Iris pigment epithelial cell (primary cell): ENCODE measurements around the gene LINGO1.

Experiments
- DNase-seq: peaks from one replicate; pipeline ENCODE4 v3.0.0-alpha.2; 2011; ENCODE audit warnings: low read depth

The LINGO1 gene

DNA sequence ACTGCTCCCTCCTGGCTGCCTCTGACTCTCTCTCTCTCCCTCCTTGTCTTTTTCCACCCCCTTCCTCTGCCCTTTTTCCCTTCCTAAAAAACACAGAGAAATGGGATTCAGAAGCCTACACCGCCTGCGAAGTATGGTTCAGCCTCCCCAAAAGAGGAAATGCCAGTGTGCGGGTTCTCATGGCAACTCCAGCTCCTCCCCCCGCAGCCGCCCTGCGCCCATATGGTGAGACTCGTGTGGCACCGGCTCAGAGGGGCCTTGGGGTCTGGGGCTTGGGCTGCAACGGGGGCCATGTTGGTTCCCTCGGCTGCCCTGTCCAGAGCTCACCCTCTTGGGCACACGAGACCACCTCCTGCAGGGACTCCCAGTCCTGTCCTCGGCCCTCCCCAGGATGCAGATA lies 23.6 kb upstream of the LINGO1 start:
- no peak for DNase-seq

DNA sequence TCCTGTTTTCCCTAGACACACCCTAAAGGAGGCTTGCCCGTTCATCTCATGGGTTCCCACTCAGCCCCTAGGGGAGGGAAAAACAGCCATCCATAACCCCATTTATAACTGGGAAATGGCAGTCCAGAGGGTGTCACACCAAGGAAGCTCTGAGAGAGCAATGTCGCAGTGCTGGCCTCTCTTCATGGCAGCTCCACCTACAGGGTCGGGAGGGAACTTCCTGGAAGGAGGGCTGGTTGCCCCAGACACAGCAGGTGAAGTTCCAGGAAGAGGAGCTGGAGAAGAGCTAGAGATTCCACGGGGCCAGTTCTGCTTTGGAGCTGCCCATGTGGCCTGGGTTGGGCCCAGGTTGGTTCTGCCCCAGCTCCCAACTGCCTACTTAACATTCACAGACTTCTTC lies 22.3 kb upstream of the LINGO1 start:
- DNase-seq = no peak

DNA sequence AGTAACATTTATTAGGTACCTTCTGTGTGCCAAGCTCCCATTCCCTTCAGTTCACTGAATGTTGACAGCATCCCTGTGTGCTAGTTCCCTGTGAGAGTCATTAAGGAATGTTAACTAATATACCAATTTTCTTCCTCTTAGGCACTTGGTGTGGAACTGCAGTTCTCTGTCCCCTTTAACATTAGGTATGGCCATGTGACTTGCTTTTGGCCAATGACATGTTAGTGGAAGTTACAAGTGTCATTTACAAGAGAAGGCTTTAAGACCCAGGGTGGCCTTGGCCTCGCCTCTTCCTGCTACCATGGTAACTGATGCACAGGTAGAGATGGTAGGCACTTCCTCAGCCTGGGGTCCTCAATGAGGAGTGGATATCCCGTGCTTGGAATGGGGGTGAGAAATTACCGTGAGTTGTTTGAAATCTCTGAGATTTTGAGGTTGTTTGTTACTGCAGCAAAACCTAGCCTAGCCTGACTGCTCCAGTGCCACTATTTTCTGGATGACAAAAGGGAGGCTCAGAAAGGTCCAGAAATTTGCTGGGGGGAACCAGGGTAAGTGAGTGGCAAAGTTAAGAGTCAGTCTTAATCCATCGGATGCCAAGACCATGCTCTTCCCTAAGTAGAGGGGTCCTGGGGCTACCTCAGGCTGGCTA lies 21.2 kb upstream of the LINGO1 start:
- no peak for DNase-seq

DNA sequence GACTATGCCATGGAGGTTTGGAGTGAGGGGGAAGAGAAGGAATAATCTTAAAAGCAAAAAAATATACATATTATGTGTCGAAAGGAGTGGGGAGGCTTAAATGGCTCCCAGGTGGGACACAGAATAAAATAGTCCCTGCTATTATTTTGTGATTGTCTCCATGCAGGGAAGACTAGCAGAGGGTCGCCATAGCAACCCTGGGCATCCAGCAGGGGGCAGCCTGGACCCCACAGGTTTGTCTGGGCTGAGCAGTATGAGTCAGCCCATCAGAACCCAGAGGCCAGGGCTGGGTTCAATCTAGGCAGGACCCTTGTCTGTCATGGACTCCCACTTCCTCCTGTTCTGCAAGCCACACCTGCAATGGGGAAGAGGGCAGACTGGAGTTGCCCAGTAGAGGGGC lies 17.6 kb upstream of the LINGO1 start:
- peak; percentile 13 for DNase-seq

DNA sequence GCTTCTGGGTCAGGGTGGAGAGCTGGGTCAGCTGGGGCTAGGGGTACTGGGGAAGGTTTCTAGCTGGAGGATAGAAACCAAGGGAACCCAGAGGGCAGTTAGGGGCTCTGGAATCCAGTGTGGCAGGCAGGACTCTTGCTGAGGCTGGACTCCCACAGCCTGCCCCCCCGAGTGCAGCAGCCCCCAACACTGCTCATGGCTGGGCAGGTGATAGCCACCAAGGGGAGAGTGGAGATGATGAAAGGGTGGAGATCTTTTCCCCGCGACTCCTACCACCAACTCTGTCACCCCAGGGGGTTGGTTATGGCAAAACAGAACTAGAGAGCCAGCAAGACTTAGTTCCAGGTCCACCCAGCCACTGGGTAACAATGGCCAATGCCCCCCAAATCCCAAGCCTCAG lies 16.9 kb upstream of the LINGO1 start:
- no peak for DNase-seq

DNA sequence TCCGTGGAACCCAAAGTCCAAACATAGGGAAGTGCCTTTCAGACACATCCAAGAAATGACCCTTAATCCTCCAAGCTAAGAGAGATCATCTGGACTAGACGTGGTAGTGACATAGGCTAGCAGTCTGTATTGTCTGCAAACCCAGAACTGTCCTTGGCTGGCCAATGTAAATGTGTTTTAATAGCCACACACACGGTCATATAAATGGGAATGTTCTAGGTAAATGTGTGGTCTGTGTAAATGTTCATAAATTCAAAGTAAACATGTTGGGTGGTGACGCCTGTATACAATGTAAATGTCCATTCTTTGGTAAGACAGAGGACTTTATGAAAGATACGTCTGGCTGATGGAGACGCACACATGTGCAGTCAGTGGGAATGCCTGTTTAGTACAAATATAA lies 16.3 kb upstream of the LINGO1 start:
- DNase-seq = no peak

DNA sequence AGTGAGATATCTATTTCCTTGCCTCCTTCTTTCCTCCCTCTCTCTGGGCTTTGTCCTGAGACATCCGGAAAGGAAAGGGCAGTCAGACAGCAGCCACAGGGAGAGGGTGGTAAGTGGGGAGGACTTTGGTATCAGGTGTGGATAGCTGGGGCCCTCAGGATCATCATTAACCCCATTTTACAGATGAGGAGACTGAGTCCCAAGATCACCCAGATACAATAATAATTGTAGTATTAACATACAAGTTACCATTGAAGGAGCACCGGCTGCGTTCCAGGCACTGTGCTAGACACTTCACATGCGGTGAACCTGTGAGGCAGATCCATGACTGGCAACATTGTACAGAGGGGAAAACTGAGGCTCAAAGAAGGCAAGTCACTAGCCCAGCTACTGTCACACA lies 15.2 kb upstream of the LINGO1 start:
- DNase-seq = no peak

DNA sequence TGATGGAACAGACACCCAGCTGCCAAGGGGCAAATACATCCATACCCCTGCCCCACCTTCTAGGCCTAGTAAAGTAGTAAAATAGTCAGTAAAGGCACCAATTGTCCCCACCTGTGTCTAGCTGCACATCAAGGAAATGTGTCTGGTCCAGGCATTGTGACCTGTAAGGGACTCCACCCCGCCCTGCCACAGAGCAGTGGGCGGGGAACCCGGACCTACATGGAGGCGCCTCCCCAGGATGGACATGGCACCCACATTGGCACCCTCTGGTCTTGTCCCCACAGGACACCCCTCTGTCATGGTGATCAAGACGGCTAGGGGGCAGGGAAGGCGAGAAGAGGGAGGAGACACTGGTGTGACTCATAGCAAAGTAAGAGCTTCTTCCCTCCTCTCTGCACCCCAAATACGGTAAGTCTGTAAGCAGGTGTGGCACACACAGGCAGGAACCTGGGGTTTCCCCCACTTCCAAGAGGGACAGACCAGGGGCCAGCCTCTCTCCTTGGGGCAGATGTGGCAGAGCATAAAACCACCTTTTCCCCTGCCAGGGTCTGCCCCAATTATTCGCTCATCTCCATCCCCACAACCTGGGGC lies 13.5 kb upstream of the LINGO1 start:
- no peak for DNase-seq

DNA sequence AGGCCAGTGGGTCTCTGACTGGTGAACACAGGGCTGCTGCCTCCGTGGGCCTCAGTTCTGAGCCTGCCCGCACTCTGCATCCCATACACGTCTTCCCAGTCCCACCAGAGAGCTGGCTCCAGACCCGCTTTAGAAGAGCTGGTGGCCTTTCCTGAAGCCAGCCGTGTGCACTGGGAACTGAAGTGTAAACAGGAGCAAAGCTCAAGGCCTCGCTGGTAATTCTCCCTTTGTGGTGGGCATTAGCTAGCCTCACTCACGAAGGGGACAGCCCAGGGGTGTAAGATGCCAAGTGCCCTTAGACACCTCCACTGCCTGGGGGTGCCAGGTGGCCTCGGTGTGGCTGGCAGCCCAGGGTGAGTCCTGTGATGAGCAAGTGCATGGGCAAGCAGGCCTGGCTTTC lies 12.9 kb upstream of the LINGO1 start:
- no peak for DNase-seq

DNA sequence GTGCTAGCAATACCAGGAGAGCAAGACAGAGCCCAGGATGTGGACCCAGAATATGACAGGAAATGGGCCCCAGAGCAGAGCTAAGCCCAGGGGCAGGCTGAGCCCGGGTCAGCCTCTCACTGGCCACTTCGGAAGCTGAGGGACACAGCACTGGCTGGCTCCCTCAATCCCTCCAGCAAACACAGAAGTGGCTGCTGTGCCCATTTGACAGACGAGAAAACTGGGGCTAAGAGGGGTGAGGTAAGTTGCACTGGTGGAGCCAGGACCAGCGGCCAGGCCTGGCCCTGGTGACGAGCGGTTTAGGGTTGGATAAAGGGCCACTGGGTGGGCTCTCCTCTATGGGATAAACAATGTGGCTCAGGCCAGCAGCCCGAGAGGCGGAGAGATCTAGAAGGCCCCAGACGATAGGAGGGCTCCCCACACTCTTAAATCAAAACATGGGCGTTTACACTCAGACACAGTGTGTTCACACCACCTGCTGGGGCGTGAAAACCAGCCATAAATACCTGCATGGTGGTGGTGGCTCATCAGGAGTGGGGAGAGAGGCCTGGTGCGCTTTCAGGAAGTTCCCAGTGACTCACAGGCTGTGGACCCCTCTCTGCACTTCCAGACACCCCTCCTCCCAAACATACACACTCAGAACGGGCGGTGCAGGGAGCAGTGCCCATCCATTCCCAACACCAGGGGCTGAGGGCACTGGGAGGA lies 12.0 kb upstream of the LINGO1 start:
- DNase-seq = no peak

DNA sequence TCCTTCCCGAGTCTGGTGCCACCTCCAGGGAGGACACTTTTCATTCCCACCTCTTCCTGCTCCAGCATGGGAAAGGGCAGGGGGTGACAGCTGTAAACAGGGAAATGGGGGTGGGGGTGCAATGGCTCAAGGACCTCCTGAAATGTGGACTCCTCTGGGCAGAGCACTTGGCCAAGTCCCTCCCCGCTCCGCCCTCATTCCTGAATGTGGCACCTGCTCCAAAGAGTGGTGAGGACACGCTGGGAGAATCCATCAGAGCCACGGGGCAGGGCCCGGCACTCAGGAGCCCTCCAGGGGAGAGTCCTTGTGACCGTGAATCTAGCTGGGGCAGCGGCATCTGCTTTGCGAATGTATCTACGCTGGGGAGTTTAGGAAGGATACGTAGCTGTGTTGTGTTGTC lies 11.1 kb upstream of the LINGO1 start:
- no peak for DNase-seq

DNA sequence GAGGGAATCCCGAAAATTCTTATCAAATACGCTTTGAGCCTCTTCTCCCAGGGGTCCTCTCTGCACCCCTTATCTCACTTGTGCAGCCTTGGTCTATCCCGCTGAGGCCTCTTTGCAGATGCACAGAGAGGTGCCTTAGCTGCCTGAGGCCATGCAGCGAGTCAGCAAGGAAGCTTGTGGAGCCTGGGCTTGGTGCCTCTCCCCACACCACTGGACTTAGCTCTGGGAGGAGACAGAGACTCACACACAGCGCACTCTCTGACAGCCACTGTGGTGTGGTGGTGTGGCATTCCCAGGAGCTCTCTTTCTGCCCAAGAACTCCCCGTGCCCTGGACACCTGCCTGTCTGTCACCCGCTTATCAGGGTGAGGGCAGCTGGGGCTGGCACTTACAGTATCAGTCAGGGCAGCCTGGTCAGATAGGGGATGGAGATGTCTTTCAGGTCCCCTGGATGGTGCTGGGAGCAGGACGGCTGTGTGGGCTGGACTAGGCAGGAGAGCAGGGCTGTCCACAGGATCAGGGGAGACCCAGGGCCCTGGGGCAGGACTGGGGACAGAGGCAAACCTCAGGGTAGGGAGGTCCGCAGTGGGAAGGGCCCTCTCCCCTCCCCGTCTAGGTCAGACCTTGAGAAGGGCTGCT lies 10.2 kb upstream of the LINGO1 start:
- DNase-seq = peak; percentile 12

DNA sequence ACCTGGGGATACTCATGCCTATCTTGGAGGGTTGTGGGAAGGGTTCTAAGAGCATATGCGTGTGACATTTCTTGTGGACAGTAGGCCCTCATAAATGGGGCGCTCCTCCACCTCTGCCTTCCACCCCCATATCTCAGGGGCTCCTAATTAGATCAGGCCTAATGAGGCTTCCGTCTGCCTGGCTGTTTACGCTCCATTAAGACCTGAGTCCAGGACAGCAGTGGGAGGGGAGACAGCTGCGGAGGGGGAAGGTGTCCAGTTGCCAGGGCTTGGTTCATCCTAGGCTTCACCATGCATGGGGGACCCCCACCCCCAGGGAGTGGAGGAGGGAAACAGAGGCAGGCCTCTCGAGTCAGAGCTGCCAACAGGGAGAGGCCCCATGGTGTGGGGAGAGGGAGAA lies 9.3 kb upstream of the LINGO1 start:
- no peak for DNase-seq

DNA sequence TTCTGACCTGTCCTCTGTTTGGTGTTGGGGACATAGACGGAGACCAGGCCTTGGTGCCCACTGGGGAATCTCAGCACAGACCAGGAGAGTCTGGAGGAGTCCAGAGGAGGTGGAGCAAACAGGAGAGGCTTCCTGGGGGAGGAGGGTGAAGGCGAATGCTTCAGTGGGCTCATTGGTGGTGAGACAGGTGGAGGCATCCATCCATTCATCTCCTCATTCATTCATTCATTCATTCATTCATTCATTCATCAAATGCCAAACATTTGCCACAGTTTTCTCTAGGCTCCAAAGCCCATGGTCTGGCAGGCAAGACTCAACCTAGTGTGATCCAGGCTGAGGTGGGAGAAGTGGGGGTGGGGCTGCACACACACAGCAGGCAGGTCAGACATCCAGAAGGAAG lies 7.9 kb upstream of the LINGO1 start:
- no peak for DNase-seq

DNA sequence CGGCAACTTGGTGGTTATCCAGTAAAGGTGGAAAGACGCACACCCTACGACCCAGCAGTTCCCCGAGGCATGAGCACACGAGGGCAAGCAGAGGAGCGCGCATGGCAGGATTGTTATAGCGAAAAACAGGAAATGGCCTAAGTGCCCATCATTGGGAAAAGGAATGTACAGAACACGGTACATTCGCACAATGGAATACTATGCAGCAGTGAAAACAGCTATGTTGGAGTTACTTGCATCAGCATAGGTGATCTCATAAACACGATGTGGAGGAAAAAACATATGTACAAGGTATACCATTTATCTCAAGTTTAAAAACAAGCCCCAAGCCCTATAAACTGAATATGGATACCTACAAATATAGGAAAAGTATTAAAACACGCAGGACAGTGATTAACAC lies 6.7 kb upstream of the LINGO1 start:
- DNase-seq = no peak

DNA sequence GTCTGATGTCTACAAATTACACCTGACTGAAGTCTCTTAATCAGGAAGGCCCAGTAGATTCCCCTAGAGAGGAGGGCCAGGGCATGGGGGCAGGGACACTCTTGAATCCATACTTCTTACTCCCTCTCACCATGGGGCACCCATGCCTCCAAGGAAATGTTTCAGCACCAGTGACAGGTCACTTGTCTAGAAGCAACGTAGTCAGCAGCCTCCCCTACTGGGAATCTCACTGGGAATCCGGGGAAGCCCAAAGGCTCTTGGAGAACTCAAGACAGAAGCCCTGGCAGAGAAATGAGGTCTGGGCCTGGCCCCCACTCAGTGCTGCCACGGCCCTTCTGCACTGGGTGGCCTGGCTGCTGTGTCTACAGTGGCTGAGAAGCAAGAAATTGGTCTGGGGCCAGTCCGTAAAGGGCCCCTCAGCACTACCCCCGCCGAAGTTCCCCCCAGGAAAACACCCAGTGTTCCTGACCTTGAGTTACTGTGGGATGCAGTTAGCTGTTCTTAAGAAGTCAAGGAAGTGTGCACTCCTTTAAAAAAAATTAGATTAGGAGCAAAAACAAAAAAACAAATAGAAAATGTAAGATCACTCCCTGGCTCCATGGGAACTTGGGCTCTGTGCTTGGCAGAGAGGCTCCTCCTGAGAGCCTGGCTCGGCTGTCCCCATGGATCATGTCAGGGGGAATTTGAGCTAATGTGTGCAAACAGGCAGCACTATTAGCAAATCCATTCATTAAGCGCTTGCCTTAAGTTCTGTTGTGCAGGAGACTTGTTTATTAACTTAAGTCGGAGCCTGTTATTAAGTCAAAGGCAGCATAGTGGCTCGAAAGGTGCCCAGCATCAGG lies 5.4 kb upstream of the LINGO1 start:
- no peak for DNase-seq

DNA sequence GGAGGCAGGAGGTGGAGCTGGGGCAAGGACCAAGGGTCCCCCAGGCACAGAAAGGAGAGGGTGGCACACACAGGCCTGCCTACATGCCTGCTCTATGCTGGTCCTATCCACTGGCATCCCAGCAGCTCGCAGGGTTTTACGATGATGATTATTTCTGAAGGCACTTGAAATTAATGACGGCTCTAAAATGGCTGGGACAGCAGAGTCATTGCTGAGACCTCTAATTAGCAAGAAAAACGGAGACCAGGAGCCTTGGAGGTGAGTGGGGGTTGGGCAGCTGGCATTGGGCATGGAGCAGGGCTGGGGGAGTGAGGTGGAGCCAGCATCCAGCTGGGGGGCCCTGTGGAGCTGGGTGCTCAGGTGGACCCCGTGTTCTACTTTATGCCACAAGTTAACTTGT lies 3.5 kb upstream of the LINGO1 start:
- DNase-seq = no peak

DNA sequence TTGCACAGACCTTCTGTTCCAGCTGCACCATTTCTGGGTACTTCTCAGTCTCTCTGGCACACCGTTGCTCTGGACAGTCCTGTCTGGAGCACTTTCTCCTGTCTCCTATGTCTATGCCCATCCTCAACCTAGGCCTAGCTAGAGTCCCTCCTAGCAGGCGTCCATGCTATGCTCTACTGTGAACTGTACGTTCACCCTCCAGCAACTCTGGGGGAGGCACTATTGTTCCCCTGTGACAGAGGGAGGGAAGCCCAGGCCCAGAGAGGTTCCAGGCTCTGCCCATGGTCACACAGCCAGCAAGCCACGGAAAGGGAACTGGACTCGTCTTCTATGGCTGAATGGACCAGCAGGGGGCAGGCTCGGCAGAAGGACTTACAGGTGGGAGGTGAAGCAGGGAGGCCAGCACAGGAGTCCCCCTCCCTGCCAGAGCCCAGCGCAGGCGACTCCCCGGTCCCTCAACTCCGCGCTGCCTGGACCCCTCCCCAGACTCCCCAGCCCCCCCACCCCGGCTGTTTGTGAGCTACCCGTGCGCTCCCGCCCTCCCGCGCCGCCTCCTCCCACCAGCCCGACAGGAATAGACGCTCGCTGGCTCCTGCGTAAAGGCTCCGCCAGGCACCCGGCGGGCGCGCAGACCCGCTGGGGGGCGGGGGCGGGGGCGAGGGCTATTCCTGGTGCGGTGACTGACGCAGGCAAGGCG lies 1.7 kb upstream of the LINGO1 start:
- peak; percentile 72 for DNase-seq

DNA sequence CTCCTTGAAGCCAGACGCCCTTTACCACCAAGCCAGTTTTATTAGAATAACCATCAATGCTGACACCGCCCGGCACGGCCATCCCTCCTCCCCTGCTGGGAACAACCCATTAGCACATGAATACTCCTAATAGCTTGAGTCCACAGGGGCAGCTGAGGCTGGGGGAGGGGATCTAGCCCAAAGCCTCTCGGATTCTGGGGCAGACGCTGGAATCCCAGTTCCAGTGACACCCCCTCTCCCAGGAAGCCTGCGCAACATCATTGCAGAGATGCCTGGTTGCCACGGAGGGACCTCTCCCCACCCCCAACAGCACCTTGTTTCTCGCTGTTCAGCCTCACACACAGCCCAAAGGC lies 1.2 kb upstream of the LINGO1 start:
- no peak for DNase-seq

DNA sequence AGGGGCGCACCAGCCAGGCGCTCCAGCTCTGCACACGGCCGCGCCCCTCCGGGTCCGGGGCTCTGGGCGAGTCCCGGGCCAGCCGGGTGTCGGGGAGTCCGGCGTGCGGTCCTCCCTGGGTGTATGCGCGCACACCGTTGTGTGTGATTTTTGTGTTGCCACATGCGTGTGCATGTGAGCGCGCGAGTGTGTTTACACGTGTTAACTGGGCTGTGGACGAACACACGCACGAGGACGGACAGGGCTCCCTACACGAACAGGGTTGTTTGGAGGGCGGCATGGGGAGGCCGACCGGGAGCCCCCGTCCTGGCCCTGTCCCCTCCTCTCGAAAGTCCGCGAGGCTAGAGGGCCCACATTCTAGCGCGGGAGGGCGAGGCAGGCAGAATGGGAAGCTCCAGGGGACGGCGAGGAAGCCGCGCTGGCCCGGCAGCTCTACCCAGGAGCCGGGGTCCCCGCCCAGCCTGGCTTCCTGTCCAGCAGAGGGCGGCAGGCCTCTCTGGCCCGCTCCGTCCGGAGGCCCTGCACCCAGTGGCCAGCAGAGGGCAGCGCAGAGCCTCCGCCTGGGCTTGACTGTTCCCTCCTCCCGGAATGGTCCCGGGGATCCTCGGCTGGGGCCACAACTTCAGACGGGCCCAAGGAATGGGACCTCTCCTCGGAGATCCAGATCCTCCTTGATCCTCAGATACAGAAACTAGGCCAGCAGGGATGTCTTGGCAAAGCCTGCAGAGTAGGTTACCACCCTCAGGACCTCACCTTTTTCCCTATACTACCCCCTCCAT lies 611 bp upstream of the LINGO1 start:
- peak; percentile 81 for DNase-seq
